Measurements from ENCODE around the gene EPC1.

The EPC1 gene

DNA sequence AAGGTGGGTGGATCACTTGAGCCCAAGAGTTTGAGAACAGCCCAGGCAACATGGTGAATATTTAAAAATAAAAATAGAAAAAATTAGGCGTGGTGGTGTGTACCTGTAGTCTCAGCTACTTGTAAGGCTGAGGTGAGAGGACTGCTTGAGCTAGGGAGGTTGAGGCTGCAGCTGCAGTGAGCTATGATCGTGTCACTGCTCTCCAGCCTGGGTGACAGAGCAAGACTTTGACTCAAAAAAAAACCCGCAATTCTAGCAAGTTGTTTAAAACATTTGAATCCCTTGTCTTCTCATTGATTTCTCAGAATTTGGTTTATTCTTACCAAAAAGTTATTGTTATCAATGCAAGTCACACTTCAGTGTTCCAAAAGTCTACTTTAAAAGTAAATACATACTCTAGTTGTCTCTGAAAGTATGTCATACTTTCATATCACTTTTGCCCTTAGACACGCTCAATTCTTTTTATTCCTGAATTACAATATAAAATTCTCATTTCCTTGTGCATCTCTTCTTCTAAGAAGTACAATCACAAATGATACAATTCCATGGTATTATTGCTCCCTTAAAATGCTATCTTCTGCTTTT, 6.3 kb downstream of the EPC1 start:
- H3K4me3 ChIP-seq (ENCODE audit: low read depth, low read length): no peak overlapping the region
- TF ChIP-seq, protein P1, sequence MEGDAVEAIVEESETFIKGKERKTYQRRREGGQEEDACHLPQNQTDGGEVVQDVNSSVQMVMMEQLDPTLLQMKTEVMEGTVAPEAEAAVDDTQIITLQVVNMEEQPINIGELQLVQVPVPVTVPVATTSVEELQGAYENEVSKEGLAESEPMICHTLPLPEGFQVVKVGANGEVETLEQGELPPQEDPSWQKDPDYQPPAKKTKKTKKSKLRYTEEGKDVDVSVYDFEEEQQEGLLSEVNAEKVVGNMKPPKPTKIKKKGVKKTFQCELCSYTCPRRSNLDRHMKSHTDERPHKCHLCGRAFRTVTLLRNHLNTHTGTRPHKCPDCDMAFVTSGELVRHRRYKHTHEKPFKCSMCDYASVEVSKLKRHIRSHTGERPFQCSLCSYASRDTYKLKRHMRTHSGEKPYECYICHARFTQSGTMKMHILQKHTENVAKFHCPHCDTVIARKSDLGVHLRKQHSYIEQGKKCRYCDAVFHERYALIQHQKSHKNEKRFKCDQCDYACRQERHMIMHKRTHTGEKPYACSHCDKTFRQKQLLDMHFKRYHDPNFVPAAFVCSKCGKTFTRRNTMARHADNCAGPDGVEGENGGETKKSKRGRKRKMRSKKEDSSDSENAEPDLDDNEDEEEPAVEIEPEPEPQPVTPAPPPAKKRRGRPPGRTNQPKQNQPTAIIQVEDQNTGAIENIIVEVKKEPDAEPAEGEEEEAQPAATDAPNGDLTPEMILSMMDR (IDR thresholded peaks at IDR 0.05): no peak
- no peak overlapping the region for H2AFZ ChIP-seq
- H3K27ac ChIP-seq: no peak overlapping the region
- H3K4me2 ChIP-seq (ENCODE audit: low read length): no peak overlapping the region
- no peaks in the 10 kb centered on the region for H3K27me3 ChIP-seq (ENCODE audit: control insufficient read depth, insufficient read depth, low read length)
- peaks cover 28% of the 10 kb centered on the region for H3K4me1 ChIP-seq
- H3K9ac ChIP-seq: no peak overlapping the region
- H3K36me3 ChIP-seq (ENCODE audit: control insufficient read depth, insufficient read depth, low read length): no peaks in the 10 kb centered on the region
- H3K9me3 ChIP-seq (ENCODE audit: control insufficient read depth, low read length): no peaks in the 10 kb centered on the region
- H3K79me2 ChIP-seq: peaks cover 80% of the 10 kb centered on the region

DNA sequence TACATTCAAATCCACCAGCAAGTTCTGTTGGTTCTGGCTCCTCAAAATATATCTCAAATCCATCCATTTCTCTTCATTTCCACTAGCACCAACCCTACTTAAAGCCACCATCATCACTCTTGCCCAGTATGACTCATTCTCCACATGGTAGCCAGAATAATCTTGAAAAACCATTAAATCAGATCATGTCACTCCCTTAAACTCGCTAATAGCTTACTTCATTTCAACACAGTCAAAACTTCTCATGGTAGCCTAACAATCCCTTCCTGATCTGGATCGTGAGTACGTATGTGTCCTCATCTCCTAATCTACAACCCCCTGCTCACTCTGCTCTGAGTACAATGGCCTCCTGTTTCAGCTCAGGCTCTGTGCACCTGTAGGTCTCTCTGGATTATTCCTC, 8.7 kb downstream of the EPC1 start:
- no peaks in the 10 kb centered on the region for H3K27me3 ChIP-seq (ENCODE audit: control insufficient read depth, insufficient read depth, low read length)
- H3K4me2 ChIP-seq (ENCODE audit: low read length): peak overlapping the region; percentile 16
- H3K9me3 ChIP-seq (ENCODE audit: control insufficient read depth, low read length): no peaks in the 10 kb centered on the region
- H3K36me3 ChIP-seq (ENCODE audit: control insufficient read depth, insufficient read depth, low read length): no peaks in the 10 kb centered on the region
- H3K79me2 ChIP-seq: peaks cover 82% of the 10 kb centered on the region
- H3K9ac ChIP-seq: no peak overlapping the region
- H2AFZ ChIP-seq: no peak overlapping the region
- H3K4me1 ChIP-seq: peaks cover 38% of the 10 kb centered on the region
- H3K4me3 ChIP-seq (ENCODE audit: low read depth, low read length): no peak overlapping the region
- H3K27ac ChIP-seq: no peak overlapping the region
- TF ChIP-seq, protein P1 (IDR thresholded peaks at IDR 0.05): no peak

DNA sequence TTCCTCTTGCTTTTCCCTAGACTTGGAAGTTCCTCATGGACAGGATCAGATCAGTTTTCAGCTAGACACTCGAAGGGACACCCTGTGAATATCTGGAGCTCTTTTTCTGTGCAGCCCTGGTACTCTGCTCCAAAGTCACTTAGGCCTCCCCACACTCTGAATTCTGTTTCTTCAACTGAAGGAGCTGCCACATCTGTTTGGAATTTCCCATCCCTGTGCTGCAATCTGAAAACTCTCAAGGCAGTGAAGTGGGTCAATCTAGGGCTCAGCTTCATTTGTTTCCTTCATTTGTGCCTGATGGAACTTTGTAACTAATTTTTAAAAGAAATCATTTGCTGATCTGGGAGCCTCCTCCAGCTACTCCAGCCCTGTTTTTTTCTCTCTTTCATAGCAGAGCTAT, 9.6 kb downstream of the EPC1 start:
- Histone ChIP-seq H3K9ac (no peak overlapping the region), H3K79me2 (peaks cover 86% of the 10 kb centered on the region), H3K27me3 (ENCODE audit: control insufficient read depth, insufficient read depth, low read length) (no peaks in the 10 kb centered on the region), H3K4me1 (peaks cover 38% of the 10 kb centered on the region), H3K27ac (no peak overlapping the region), H2AFZ (no peak overlapping the region), H3K9me3 (ENCODE audit: control insufficient read depth, low read length) (no peaks in the 10 kb centered on the region), H3K4me2 (ENCODE audit: low read length) (no peak overlapping the region), H3K4me3 (ENCODE audit: low read depth, low read length) (no peak overlapping the region), H3K36me3 (ENCODE audit: control insufficient read depth, insufficient read depth, low read length) (no peaks in the 10 kb centered on the region)
- TF ChIP-seq, protein P1 (IDR thresholded peaks at IDR 0.05): no peak

DNA sequence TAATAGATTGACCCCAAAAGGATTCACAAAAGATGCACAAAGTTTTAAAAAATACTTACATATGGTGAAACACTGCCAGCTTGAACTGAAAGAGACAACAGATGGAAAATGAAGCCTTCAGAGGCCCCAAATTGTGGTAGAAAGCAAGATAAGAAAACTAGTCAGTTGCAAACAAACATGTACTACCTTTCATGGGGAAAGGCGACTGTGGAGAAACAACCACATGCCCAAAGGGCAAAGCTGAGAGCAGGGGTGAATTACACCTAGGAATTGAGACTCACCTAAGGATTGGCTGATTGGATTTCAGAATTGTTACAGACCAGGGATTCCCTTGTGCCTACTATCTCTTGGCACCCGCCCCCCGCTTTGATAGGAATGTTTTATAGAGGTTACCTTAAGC, 13.1 kb downstream of the EPC1 start:
- H3K4me1 ChIP-seq: peaks cover 42% of the 10 kb centered on the region
- no peak overlapping the region for H3K9ac ChIP-seq
- H2AFZ ChIP-seq: no peak overlapping the region
- H3K79me2 ChIP-seq: peaks cover 85% of the 10 kb centered on the region
- no peaks in the 10 kb centered on the region for H3K9me3 ChIP-seq (ENCODE audit: control insufficient read depth, low read length)
- TF ChIP-seq, protein P1 (IDR thresholded peaks at IDR 0.05): no peak
- no peak overlapping the region for H3K4me3 ChIP-seq (ENCODE audit: low read depth, low read length)
- H3K36me3 ChIP-seq (ENCODE audit: control insufficient read depth, insufficient read depth, low read length): no peaks in the 10 kb centered on the region
- H3K4me2 ChIP-seq (ENCODE audit: low read length): no peak overlapping the region
- no peaks in the 10 kb centered on the region for H3K27me3 ChIP-seq (ENCODE audit: control insufficient read depth, insufficient read depth, low read length)
- H3K27ac ChIP-seq: no peak overlapping the region

DNA sequence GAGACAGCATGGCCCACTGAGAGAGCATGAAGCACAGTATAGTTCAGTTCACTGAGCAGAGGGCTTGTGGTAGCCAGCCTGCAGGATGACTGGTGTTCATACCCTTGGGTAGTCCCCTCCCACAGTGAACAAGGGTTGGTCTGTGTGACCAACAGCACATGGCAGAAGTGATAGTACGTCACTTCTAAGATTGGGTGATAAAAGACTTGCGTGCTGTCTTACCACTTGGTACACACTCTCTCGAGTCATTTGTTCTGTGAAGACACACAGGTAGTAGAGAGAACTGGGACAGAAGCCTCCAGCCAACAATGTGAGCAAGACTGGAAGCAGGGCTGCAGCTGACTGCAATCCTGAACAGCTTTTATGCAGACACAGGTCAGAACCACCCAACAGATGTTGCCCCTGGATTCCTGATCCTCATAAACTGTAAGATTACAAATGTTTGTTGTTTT, 14.6 kb downstream of the EPC1 start:
- H3K4me2 ChIP-seq (ENCODE audit: low read length): peak overlapping the region; percentile 4
- no peaks in the 10 kb centered on the region for H3K36me3 ChIP-seq (ENCODE audit: control insufficient read depth, insufficient read depth, low read length)
- TF ChIP-seq, protein P1 (IDR thresholded peaks at IDR 0.05): no peak
- H3K27ac ChIP-seq: no peak overlapping the region
- H3K9me3 ChIP-seq (ENCODE audit: control insufficient read depth, low read length): no peaks in the 10 kb centered on the region
- no peak overlapping the region for H3K9ac ChIP-seq
- H3K4me3 ChIP-seq (ENCODE audit: low read depth, low read length): no peak overlapping the region
- no peak overlapping the region for H2AFZ ChIP-seq
- peaks cover 77% of the 10 kb centered on the region for H3K79me2 ChIP-seq
- H3K27me3 ChIP-seq (ENCODE audit: control insufficient read depth, insufficient read depth, low read length): no peaks in the 10 kb centered on the region
- peaks cover 38% of the 10 kb centered on the region for H3K4me1 ChIP-seq

All from parathyroid adenoma (tissue), 2 donors.